Measurements from ENCODE around the gene ANKRD34C.

- TF ChIP-seq CTCF (optimal IDR thresholded peaks at IDR 0.05 in 1 of 3, IDR thresholded peaks at IDR 0.05 in 1 of 3, conservative IDR thresholded peaks at IDR 0.05 in 1 of 3; ENCODE audit: extremely low read depth in 1 of 3, insufficient read depth in 2 of 3, low read length in 3 of 3) (no peak), EZH2 (IDR thresholded peaks at IDR 0.05; ENCODE audit: low read length) (no peak)
Measured at GRCh38 chr15:79283252-79284048, 928 bp downstream of the ANKRD34C start.
